Measurements from ENCODE around the gene TEX35. TPM values are rescaled to one million over a fixed set of nuclear protein-coding genes. Genes with fewer than 3 reads are reported as not detected.

The TEX35 gene
- total and polyA plus RNA-seq, 2 experiments from 2014 or later, result not detected

GRCh38 chr1:178540204-178540603 is 27.3 kb downstream of the TEX35 start:
- H3K4me3 ChIP-seq, result no peak overlapping the region
- no peaks in the 10 kb centered on the region for H3K9me2 ChIP-seq (ENCODE audit: insufficient read depth)
- no peak for TF ChIP-seq EZH2phosphoT487 (IDR thresholded peaks at IDR 0.05; ENCODE audit: insufficient read depth, low read depth)
- TF ChIP-seq EZH2 (IDR thresholded peaks at IDR 0.05; ENCODE audit: insufficient read depth, poor library complexity, severe bottlenecking), result no peak
- no peak overlapping the region for H3K4me2 ChIP-seq (ENCODE audit: unreplicated experiment)
- H4K20me1 ChIP-seq (ENCODE audit: insufficient read depth), result no peaks in the 10 kb centered on the region
- H3K4me1 ChIP-seq (ENCODE audit: insufficient read depth), result peaks cover 63% of the 10 kb centered on the region
- H3K79me2 ChIP-seq (ENCODE audit: insufficient read depth), result peaks cover 16% of the 10 kb centered on the region
- H3K36me3 ChIP-seq (ENCODE audit: low read depth), result no peaks in the 10 kb centered on the region
- DNase-seq, result peak; percentile 20
- H3K9ac ChIP-seq, result no peak overlapping the region
- no peaks in the 10 kb centered on the region for H3K9me3 ChIP-seq (ENCODE audit: low read depth)
- H3K27ac ChIP-seq, result peak overlapping the region; percentile 3; the same call in 1 of the 2 replicates
- H3K27me3 ChIP-seq (replicated peaks; ENCODE audit: insufficient read depth), result no peaks in the 10 kb centered on the region
- H2AFZ ChIP-seq, result no peak overlapping the region
- WGBS, 2 experiments (ENCODE audit: low coverage in 1 of 2, low lambda C conversion rate in 2 of 2, missing lambda C conversion rate in 2 of 2), result 43 to 51% methylated on average over 6 of the region's 6 CpGs
- in situ Hi-C loops (cut with MboI), result loop anchor here (10.0 to 25.0 kb wide), 2 partner anchors 215 to 822 kb away; partner anchors contain the start of gene AXDND1
- H3F3A ChIP-seq (ENCODE audit: insufficient read depth), result peaks cover 59% of the 10 kb centered on the region

GRCh38 chr1:178540646-178541045 is 27.7 kb downstream of the TEX35 start:
- Histone ChIP-seq H3K27me3 (replicated peaks; ENCODE audit: insufficient read depth) (no peaks in the 10 kb centered on the region), H3K4me1 (ENCODE audit: insufficient read depth) (peaks cover 63% of the 10 kb centered on the region), H2AFZ (no peak overlapping the region), H3K36me3 (ENCODE audit: low read depth) (no peaks in the 10 kb centered on the region), H3K9me2 (ENCODE audit: insufficient read depth) (no peaks in the 10 kb centered on the region), H3K4me3 (0 out of 2 replicates have a peak overlapping the region, but pooled peaks have one; percentile 20), H3F3A (ENCODE audit: insufficient read depth) (peaks cover 56% of the 10 kb centered on the region), H3K79me2 (ENCODE audit: insufficient read depth) (peaks cover 20% of the 10 kb centered on the region), H3K9ac (no peak overlapping the region), H3K9me3 (ENCODE audit: low read depth) (no peaks in the 10 kb centered on the region), H3K27ac (peak overlapping the region; percentile 16; the same call in 1 of the 2 replicates), H3K4me2 (ENCODE audit: unreplicated experiment) (peak overlapping the region; percentile 59), H4K20me1 (ENCODE audit: insufficient read depth) (no peaks in the 10 kb centered on the region)
- WGBS, 2 experiments (ENCODE audit: low coverage in 1 of 2, low lambda C conversion rate in 2 of 2, missing lambda C conversion rate in 2 of 2), result 3 to 4% methylated on average over 7 of the region's 7 CpGs
- DNase-seq, result peak; percentile 94
- in situ Hi-C loops (cut with MboI), result loop anchor here (10.0 to 25.0 kb wide), 2 partner anchors 214 to 822 kb away; partner anchors contain the start of gene AXDND1
- TF ChIP-seq EZH2phosphoT487 (IDR thresholded peaks at IDR 0.05; ENCODE audit: insufficient read depth, low read depth), result no peak
- TF ChIP-seq EZH2 (IDR thresholded peaks at IDR 0.05; ENCODE audit: insufficient read depth, poor library complexity, severe bottlenecking), result no peak

- peak overlapping the region; percentile 81 for H3K4me2 ChIP-seq (ENCODE audit: unreplicated experiment)
- DNase-seq, result no peak
- no peaks in the 10 kb centered on the region for H4K20me1 ChIP-seq (ENCODE audit: insufficient read depth)
- H3K9ac ChIP-seq, result no peak overlapping the region
- H3K4me1 ChIP-seq (ENCODE audit: insufficient read depth), result peaks cover 58% of the 10 kb centered on the region
- no peaks in the 10 kb centered on the region for H3K9me2 ChIP-seq (ENCODE audit: insufficient read depth)
- no peaks in the 10 kb centered on the region for H3K9me3 ChIP-seq (ENCODE audit: low read depth)
- 90% methylated on average over 3 to 5 of the region's 5 CpGs for WGBS, 2 experiments (ENCODE audit: low coverage in 1 of 2, low lambda C conversion rate in 2 of 2, missing lambda C conversion rate in 2 of 2)
- no peak for TF ChIP-seq EZH2 (IDR thresholded peaks at IDR 0.05; ENCODE audit: insufficient read depth, poor library complexity, severe bottlenecking)
- no peak for TF ChIP-seq EZH2phosphoT487 (IDR thresholded peaks at IDR 0.05; ENCODE audit: insufficient read depth, low read depth)
- H3K36me3 ChIP-seq (ENCODE audit: low read depth), result 0 out of 2 replicates have a peak, but pooled peaks cover 4% of the 10 kb centered on the region
- H3K27me3 ChIP-seq (replicated peaks; ENCODE audit: insufficient read depth), result no peaks in the 10 kb centered on the region
- peaks cover 49% of the 10 kb centered on the region for H3F3A ChIP-seq (ENCODE audit: insufficient read depth)
- 0 out of 2 replicates have a peak overlapping the region, but pooled peaks have one; percentile 97 for H2AFZ ChIP-seq
- no peak overlapping the region for H3K27ac ChIP-seq
- peaks cover 28% of the 10 kb centered on the region for H3K79me2 ChIP-seq (ENCODE audit: insufficient read depth)
- in situ Hi-C loops (cut with MboI), result loop anchor here (10.0 to 25.0 kb wide), 2 partner anchors 213 to 821 kb away; partner anchors contain the start of gene AXDND1
- 0 out of 2 replicates have a peak overlapping the region, but pooled peaks have one; percentile 77 for H3K4me3 ChIP-seq
These were observed 28.5 kb downstream of the TEX35 start for GRCh38 chr1:178541379-178541778.

GRCh38 chr1:178541829-178542553 is 29.1 kb downstream of the TEX35 start:
- Histone ChIP-seq H3K9ac (peak overlapping the region; percentile 75), H3K9me2 (ENCODE audit: insufficient read depth) (no peaks in the 10 kb centered on the region), H3K4me1 (ENCODE audit: insufficient read depth) (peaks cover 53% of the 10 kb centered on the region), H3K27me3 (replicated peaks; ENCODE audit: insufficient read depth) (no peaks in the 10 kb centered on the region), H3K79me2 (ENCODE audit: insufficient read depth) (peaks cover 34% of the 10 kb centered on the region), H4K20me1 (ENCODE audit: insufficient read depth) (no peaks in the 10 kb centered on the region), H3K27ac (peak overlapping the region; percentile 53; the same call in 1 of the 2 replicates), H3K4me2 (ENCODE audit: unreplicated experiment) (peak overlapping the region; percentile 81), H3K9me3 (ENCODE audit: low read depth) (no peaks in the 10 kb centered on the region), H3K36me3 (ENCODE audit: low read depth) (0 out of 2 replicates have a peak, but pooled peaks cover 4% of the 10 kb centered on the region), H3F3A (ENCODE audit: insufficient read depth) (peaks cover 44% of the 10 kb centered on the region), H2AFZ (peak overlapping the region; percentile 97), H3K4me3 (peak overlapping the region; percentile 77)
- WGBS, 2 experiments (ENCODE audit: low coverage in 1 of 2, low lambda C conversion rate in 2 of 2, missing lambda C conversion rate in 2 of 2), result 11 to 13% methylated on average over 30 to 33 of the region's 33 CpGs
- no peak for TF ChIP-seq EZH2 (IDR thresholded peaks at IDR 0.05; ENCODE audit: insufficient read depth, poor library complexity, severe bottlenecking)
- TF ChIP-seq EZH2phosphoT487 (IDR thresholded peaks at IDR 0.05; ENCODE audit: insufficient read depth, low read depth), result no peak
- in situ Hi-C loops (cut with MboI), result loop anchor here (10.0 to 25.0 kb wide), 2 partner anchors 213 to 820 kb away; partner anchors contain the start of gene AXDND1
- DNase-seq, result peak; percentile 48

Data from GM23248 (cell line).